WTC11 (cell line): ENCODE results near the gene UTS2B. TPM values are rescaled to one million over a fixed set of nuclear protein-coding genes. Genes with fewer than 3 reads are reported as not detected.

ENCODE experiments used
- ATAC-seq: fragments of 200-7000 bp; cut with Tn5 transposase; 2 replicates; pipeline ENCODE4 v1.10.0; 2021; ENCODE audit warnings: mild to moderate bottlenecking, moderate library complexity
- CTCF ChIA-PET: fragments of 300-600 bp; sonication (Branson Sonifier 250); formaldehyde crosslinking; loops from one replicate; lab custom pipeline; 2021; ENCODE audit warnings: antibody characterized with exemption; lab: Charles Lee
- POLR2A ChIA-PET: fragments of 350-600 bp; sonication (Branson Sonifier 250); formaldehyde crosslinking; loops from one replicate; lab custom pipeline; 2021; ENCODE audit warnings: antibody characterized with exemption; lab: Charles Lee
- DNase-seq: peaks from one replicate; pipeline ENCODE4 v3.0.0; 2021; ENCODE audit warnings: low spot score
- H3K27ac Mint-ChIP-seq: 2 replicates; pipeline ENCODE4 v1.8.0; 2021; ENCODE audit warnings: mixed read lengths
- H3K27me3 Mint-ChIP-seq: 2 replicates; pipeline ENCODE4 v1.8.0; 2021; ENCODE audit warnings: low read depth, mild to moderate bottlenecking, moderate library complexity, mixed read lengths
- H3K36me3 Mint-ChIP-seq: 2 replicates; pipeline ENCODE4 v1.8.0; 2021; ENCODE audit warnings: mixed read lengths
- H3K4me1 Mint-ChIP-seq: 2 replicates; pipeline ENCODE4 v1.8.0; 2022; ENCODE audit warnings: mixed read lengths
- H3K4me3 Mint-ChIP-seq: 2 replicates; pipeline ENCODE4 v1.8.0; 2021; ENCODE audit warnings: mild to moderate bottlenecking, moderate library complexity, mixed read lengths
- H3K9me3 Mint-ChIP-seq: 2 replicates; pipeline ENCODE4 v1.8.0; 2021; ENCODE audit warnings: mixed read lengths
- CREB1 ChIP-seq: sonication (generic); formaldehyde crosslinking; IDR thresholded peaks from 2 replicates; pipeline ENCODE4 v1.8.0; 2023; ENCODE audit warnings: mild to moderate bottlenecking, missing genetic modification reagents
- CREM ChIP-seq: sonication (generic); formaldehyde crosslinking; IDR thresholded peaks from 2 replicates; pipeline ENCODE4 v1.8.1; 2022; ENCODE audit warnings: mild to moderate bottlenecking, missing genetic modification reagents, moderate library complexity
- FOXJ3 ChIP-seq: sonication (generic); formaldehyde crosslinking; IDR thresholded peaks from 2 replicates; pipeline ENCODE4 v1.9.0; 2021; ENCODE audit warnings: missing genetic modification reagents, mild to moderate bottlenecking, borderline replicate concordance
- KAT7 ChIP-seq: sonication (generic); formaldehyde crosslinking; IDR thresholded peaks from 2 replicates; pipeline ENCODE4 v1.8.1; 2023; ENCODE audit warnings: missing genetic modification reagents, mild to moderate bottlenecking, borderline replicate concordance
- MYBL2 ChIP-seq: sonication (generic); formaldehyde crosslinking; IDR thresholded peaks from 2 replicates; pipeline ENCODE4 v1.8.1; 2023; ENCODE audit warnings: mild to moderate bottlenecking, moderate library complexity, missing genetic modification reagents
- NFYB ChIP-seq: sonication (generic); formaldehyde crosslinking; conservative IDR thresholded peaks from 2 replicates; pipeline ENCODE4 v1.8.0; 2022; ENCODE audit warnings: low read depth, missing genetic modification reagents
- NR1H2 ChIP-seq: sonication (generic); formaldehyde crosslinking; IDR thresholded peaks from 2 replicates; pipeline ENCODE4 v1.9.0; 2021; ENCODE audit warnings: mild to moderate bottlenecking, moderate library complexity, missing genetic modification reagents
- NR2C2 ChIP-seq: sonication (generic); formaldehyde crosslinking; IDR thresholded peaks from 2 replicates; pipeline ENCODE4 v1.8.0; 2022; ENCODE audit warnings: mild to moderate bottlenecking, missing genetic modification reagents
- SOX15 ChIP-seq: fragments of 250-450 bp; sonication (Bioruptor Pico); IDR thresholded peaks from 2 replicates; pipeline ENCODE4 v1.9.0; 2021; ENCODE audit warnings: mild to moderate bottlenecking
- ZNF138 ChIP-seq: sonication (generic); formaldehyde crosslinking; conservative IDR thresholded peaks from 2 replicates; pipeline ENCODE4 v1.8.1; 2022; ENCODE audit warnings: mild to moderate bottlenecking, moderate library complexity, missing genetic modification reagents
- total RNA-seq: library from RNA; stranded (reverse); gene quantifications from 3 replicates; pipeline ENCODE4 v1.2.3, GENCODE V29; 2021
- TF ChIP-seq, protein P1 (sequence below): sonication (generic); formaldehyde crosslinking; IDR thresholded peaks from 2 replicates; pipeline ENCODE4 v1.8.0; 2022; ENCODE audit warnings: mild to moderate bottlenecking, missing genetic modification reagents
- TF ChIP-seq, protein P2 (sequence below): fragments of 250-450 bp; sonication (Bioruptor Pico); conservative IDR thresholded peaks from 2 replicates; pipeline ENCODE4 v1.9.0; 2021; ENCODE audit warnings: mild to moderate bottlenecking
- TF ChIP-seq, protein P3 (sequence below): fragments of 250-450 bp; sonication (Bioruptor Pico); IDR thresholded peaks from 2 replicates; pipeline ENCODE4 v2.1.2; 2022; ENCODE audit warnings: mild to moderate bottlenecking, moderate library complexity
- TF ChIP-seq, protein P4 (sequence below): sonication (generic); formaldehyde crosslinking; IDR thresholded peaks from 2 replicates; pipeline ENCODE4 v1.8.0; 2023; ENCODE audit warnings: missing genetic modification reagents, mild to moderate bottlenecking, borderline replicate concordance
- TF ChIP-seq, protein P5 (sequence below): sonication (generic); formaldehyde crosslinking; IDR thresholded peaks from 2 replicates; pipeline ENCODE4 v1.8.1; 2023; ENCODE audit warnings: mild to moderate bottlenecking, missing genetic modification reagents
- TF ChIP-seq, protein P6 (sequence below): sonication (generic); formaldehyde crosslinking; IDR thresholded peaks from 2 replicates; pipeline ENCODE4 v1.8.1; 2023; ENCODE audit warnings: mild to moderate bottlenecking, missing genetic modification reagents, moderate library complexity

The UTS2B gene
- total RNA-seq, 1 experiment from 2014 or later: not detected

DNA sequence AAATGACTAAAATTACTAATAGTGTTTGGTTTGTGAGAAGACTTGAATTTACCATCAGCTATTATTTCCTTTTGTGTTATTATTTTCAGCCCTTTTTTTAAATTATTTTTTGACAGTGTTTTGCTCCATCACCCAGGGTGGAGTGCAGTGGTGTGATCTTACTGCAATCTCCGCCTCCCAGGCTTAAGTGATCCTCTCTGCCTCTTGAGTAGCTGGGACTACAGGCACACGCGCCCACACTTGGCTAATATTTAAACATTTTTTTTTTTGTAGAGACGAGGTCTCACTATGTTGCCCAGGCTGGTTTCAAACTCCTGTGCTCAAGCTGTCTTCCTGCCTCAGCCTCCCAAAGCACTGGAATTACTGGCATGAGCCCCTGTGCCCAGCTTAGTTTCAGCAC lies 31.7 kb upstream of the UTS2B start (continued):
- TF ChIP-seq, protein P1, sequence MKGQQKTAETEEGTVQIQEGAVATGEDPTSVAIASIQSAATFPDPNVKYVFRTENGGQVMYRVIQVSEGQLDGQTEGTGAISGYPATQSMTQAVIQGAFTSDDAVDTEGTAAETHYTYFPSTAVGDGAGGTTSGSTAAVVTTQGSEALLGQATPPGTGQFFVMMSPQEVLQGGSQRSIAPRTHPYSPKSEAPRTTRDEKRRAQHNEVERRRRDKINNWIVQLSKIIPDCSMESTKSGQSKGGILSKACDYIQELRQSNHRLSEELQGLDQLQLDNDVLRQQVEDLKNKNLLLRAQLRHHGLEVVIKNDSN (CRISPR knock-in tag): no peak

DNA sequence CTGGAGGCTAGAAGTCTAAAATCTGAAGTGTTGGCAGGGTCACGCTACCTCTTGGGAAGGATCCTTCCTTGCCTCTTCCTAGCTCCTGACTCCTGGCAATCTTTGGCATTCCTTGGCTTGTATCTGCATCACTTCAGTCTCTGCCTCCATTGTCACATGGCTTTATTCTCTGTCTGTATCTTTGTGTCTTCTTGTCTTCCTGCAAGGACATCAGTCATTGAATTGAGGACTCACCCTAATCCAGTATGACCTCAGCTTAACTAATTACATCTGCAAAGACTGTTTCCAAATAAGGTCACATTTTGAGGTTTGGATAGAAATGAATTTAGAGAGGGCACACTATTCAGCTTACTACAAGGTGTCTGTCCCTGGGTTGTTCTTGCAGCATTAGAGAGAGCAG lies 31.1 kb upstream of the UTS2B start:
- Mint-ChIP-seq H3K27me3 (no peaks in the 10 kb centered on the region), H3K27ac (peak overlapping the region; percentile 78), H3K9me3 (no peaks in the 10 kb centered on the region), H3K4me1 (peaks cover 81% of the 10 kb centered on the region), H3K36me3 (peaks cover 21% of the 10 kb centered on the region), H3K4me3 (no peak overlapping the region)
- no peak for DNase-seq
- no peak for ATAC-seq
- ChIA-PET CTCF (no interaction called here), POLR2A (no interaction called here)
- TF ChIP-seq, protein P2, sequence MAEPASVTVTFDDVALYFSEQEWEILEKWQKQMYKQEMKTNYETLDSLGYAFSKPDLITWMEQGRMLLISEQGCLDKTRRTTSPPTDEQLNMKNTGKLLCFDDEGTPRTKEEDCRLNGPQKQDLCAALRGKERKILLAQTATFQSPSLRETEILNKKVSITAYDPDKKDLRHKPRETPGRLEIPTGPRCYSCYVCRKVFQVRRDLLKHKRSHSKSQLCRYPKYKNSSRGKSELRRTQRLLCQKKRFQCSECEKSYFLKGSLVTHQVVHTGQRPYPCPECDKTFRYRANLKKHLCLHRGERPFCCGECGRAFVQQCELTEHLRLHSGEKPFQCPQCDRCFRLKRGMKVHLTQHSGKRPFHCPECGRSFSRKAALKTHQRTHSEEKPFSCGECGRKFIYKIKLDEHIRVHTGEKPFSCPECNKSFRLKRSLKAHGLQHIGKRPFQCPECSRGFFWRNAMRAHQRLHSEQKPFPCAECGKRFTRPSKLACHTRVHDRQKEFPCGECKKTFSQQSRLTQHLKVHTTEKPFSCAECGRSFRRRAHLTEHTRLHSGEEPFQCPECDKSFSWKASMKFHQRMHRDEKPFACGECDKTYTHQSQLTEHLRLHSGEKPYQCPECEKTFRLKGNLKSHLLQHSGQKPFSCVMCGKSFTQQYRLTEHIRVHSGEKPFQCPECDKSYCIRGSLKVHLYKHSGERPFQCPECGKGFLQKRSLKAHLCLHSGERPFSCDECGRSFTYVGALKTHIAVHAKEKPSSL: no peak
- TF ChIP-seq CREM (CRISPR knock-in tag) (no peak), FOXJ3 (CRISPR knock-in tag) (no peak), NR1H2 (CRISPR knock-in tag) (no peak), SOX15 (no peak), KAT7 (CRISPR knock-in tag) (no peak), NFYB (CRISPR knock-in tag) (no peak), ZNF138 (CRISPR knock-in tag) (no peak), NR2C2 (CRISPR knock-in tag) (no peak), MYBL2 (CRISPR knock-in tag) (no peak), CREB1 (CRISPR knock-in tag) (no peak)
- TF ChIP-seq, protein P3, sequence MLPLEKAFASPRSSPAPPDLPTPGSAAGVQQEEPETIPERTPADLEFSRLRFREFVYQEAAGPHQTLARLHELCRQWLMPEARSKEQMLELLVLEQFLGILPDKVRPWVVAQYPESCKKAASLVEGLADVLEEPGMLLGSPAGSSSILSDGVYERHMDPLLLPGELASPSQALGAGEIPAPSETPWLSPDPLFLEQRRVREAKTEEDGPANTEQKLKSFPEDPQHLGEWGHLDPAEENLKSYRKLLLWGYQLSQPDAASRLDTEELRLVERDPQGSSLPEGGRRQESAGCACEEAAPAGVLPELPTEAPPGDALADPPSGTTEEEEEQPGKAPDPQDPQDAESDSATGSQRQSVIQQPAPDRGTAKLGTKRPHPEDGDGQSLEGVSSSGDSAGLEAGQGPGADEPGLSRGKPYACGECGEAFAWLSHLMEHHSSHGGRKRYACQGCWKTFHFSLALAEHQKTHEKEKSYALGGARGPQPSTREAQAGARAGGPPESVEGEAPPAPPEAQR (CRISPR knock-in tag): no peak
- TF ChIP-seq, protein P4, sequence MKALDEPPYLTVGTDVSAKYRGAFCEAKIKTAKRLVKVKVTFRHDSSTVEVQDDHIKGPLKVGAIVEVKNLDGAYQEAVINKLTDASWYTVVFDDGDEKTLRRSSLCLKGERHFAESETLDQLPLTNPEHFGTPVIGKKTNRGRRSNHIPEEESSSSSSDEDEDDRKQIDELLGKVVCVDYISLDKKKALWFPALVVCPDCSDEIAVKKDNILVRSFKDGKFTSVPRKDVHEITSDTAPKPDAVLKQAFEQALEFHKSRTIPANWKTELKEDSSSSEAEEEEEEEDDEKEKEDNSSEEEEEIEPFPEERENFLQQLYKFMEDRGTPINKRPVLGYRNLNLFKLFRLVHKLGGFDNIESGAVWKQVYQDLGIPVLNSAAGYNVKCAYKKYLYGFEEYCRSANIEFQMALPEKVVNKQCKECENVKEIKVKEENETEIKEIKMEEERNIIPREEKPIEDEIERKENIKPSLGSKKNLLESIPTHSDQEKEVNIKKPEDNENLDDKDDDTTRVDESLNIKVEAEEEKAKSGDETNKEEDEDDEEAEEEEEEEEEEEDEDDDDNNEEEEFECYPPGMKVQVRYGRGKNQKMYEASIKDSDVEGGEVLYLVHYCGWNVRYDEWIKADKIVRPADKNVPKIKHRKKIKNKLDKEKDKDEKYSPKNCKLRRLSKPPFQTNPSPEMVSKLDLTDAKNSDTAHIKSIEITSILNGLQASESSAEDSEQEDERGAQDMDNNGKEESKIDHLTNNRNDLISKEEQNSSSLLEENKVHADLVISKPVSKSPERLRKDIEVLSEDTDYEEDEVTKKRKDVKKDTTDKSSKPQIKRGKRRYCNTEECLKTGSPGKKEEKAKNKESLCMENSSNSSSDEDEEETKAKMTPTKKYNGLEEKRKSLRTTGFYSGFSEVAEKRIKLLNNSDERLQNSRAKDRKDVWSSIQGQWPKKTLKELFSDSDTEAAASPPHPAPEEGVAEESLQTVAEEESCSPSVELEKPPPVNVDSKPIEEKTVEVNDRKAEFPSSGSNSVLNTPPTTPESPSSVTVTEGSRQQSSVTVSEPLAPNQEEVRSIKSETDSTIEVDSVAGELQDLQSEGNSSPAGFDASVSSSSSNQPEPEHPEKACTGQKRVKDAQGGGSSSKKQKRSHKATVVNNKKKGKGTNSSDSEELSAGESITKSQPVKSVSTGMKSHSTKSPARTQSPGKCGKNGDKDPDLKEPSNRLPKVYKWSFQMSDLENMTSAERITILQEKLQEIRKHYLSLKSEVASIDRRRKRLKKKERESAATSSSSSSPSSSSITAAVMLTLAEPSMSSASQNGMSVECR (CRISPR knock-in tag): no peak
- TF ChIP-seq, protein P5, sequence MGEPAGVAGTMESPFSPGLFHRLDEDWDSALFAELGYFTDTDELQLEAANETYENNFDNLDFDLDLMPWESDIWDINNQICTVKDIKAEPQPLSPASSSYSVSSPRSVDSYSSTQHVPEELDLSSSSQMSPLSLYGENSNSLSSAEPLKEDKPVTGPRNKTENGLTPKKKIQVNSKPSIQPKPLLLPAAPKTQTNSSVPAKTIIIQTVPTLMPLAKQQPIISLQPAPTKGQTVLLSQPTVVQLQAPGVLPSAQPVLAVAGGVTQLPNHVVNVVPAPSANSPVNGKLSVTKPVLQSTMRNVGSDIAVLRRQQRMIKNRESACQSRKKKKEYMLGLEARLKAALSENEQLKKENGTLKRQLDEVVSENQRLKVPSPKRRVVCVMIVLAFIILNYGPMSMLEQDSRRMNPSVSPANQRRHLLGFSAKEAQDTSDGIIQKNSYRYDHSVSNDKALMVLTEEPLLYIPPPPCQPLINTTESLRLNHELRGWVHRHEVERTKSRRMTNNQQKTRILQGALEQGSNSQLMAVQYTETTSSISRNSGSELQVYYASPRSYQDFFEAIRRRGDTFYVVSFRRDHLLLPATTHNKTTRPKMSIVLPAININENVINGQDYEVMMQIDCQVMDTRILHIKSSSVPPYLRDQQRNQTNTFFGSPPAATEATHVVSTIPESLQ (CRISPR knock-in tag): no peak
- TF ChIP-seq, protein P6, sequence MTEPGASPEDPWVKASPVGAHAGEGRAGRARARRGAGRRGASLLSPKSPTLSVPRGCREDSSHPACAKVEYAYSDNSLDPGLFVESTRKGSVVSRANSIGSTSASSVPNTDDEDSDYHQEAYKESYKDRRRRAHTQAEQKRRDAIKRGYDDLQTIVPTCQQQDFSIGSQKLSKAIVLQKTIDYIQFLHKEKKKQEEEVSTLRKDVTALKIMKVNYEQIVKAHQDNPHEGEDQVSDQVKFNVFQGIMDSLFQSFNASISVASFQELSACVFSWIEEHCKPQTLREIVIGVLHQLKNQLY (CRISPR knock-in tag): no peak
